HG03159 (cell line): Measurements from ENCODE around the gene ACSL5.
"Not testable (repeated sequence)": the region's sequence is repeated elsewhere in the genome, so short reads cannot be mapped to it uniquely, and the experiment has no call there.

Source experiments
- ATAC-seq: cut with Tn5 transposase; IDR thresholded peaks from one replicate; pipeline ENCODE4 v1.9.1; 2021; ENCODE audit warnings: mild to moderate bottlenecking, moderate library complexity; ENCODE audit not compliant: unreplicated experiment

Gene ACSL5

GRCh38 chr10:112454910-112455779, 81.2 kb downstream of the ACSL5 start:
- ATAC-seq, result no peak

- no peak for ATAC-seq
Observed at GRCh38 chr10:112456533-112456932, 82.6 kb downstream of the ACSL5 start.

GRCh38 chr10:112460366-112460765, 86.5 kb downstream of the ACSL5 start:
- no peak for ATAC-seq

GRCh38 chr10:112461029-112461887, 87.3 kb downstream of the ACSL5 start:
- ATAC-seq, result no peak

GRCh38 chr10:112464074-112464473, 90.2 kb downstream of the ACSL5 start:
- ATAC-seq, result not testable (repeated sequence)

GRCh38 chr10:112465299-112465883, 91.5 kb downstream of the ACSL5 start:
- ATAC-seq, result no peak

- ATAC-seq, result no peak
Observed at GRCh38 chr10:112466802-112467201, 92.9 kb downstream of the ACSL5 start.

GRCh38 chr10:112467541-112468075, 93.7 kb downstream of the ACSL5 start:
- no peak for ATAC-seq

- ATAC-seq, result peak; percentile 86
Observed at GRCh38 chr10:112471878-112472487, 98.1 kb downstream of the ACSL5 start.

GRCh38 chr10:112475575-112476218, 101.8 kb downstream of the ACSL5 start:
- no peak for ATAC-seq
